GM21619 (cell line): ENCODE measurements around the gene CCDC192.

Experiments used
- ATAC-seq: cut with Tn5 transposase; IDR thresholded peaks from one replicate; pipeline ENCODE4 v1.9.1; 2021; ENCODE audit not compliant: unreplicated experiment

CCDC192 gene

DNA sequence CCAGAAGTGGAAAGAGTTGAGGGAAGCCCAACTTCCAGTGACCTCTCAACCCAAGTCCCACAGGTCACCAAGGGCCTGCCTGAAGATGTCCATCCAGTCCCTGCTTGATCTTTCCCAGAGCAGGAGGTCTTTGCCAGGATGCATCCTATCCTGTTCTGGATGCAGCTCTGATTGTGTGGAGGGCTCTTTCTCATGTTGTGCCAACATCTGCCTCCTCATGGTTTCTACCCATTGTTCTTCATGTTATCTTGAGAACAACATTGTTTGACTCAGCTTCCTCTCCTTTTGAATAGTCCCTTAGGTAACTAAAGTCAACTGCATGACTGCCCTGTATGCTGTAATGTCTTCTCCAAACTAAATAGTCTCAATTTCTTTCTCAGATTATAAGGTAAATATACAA lies 169.3 kb downstream of the CCDC192 start:
- ATAC-seq = no peak

GRCh38 chr5:127875235-127876021 lies 172.2 kb downstream of the CCDC192 start:
- peak; percentile 82 for ATAC-seq

- ATAC-seq = no peak
These were observed 173.2 kb downstream of the CCDC192 start for GRCh38 chr5:127876384-127876783.

GRCh38 chr5:127878174-127878750 lies 175.1 kb downstream of the CCDC192 start:
- ATAC-seq = no peak

DNA sequence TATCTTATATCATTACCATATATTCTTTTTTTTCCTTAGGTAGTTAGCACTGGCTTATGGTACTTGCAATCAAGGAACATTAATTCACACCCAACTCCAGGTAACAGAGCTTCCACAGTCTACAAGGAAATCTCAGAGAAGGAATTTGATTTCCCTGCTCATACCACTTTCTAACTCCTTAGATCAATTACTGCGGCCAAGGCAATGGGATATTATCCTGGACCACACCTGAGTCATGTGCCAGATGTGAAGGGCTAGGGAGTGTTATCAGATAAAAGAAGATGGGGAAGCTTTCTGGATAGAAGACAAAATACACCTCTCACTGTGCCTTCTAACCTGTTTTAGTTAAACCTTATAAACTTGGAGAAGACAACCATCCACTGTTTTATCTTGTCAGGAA lies 181.2 kb downstream of the CCDC192 start:
- ATAC-seq = no peak

DNA sequence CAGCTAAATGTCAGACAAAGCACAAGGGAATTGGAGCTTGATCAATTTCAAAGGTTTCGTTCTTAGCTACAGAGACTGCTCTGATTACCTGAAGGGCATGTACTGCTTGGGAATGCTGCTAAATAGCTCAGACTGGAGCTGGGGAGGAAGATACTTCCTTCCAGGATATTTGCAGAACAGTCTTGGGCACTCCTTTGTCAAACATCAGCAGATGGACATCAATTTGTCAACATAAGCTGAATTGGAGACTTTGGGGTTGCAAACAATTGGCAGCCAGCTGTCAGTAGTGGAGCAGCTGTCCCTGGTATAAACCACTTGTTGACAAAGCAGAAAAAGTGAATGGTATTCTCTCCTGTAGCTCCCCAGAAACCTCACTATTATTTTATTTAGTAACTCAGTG lies 182.0 kb downstream of the CCDC192 start:
- ATAC-seq = no peak

- no peak for ATAC-seq
These were observed 182.9 kb downstream of the CCDC192 start for GRCh38 chr5:127886081-127886480.

DNA sequence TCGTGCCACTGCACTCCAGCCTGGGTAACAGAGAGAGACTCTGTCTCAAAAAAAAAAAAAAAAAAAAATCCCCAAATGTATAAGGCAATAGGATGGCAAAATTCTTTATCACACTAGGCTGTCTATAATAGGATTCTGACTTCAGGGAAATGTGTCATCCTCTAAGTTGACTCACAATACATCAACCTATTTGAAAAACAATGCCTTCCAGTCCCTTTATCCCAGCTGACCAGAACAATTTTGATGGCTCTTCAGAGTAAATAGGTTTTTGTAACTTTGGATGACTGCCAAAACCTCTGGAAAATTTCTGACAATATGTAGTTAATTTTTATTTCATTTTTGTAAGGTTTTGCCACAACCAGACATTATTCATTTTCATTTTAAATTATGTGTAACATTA lies 184.1 kb downstream of the CCDC192 start:
- no peak for ATAC-seq

GRCh38 chr5:127891942-127892341 lies 188.8 kb downstream of the CCDC192 start:
- ATAC-seq = no peak

- ATAC-seq = no peak
These were observed 189.4 kb downstream of the CCDC192 start for GRCh38 chr5:127892467-127893207.

DNA sequence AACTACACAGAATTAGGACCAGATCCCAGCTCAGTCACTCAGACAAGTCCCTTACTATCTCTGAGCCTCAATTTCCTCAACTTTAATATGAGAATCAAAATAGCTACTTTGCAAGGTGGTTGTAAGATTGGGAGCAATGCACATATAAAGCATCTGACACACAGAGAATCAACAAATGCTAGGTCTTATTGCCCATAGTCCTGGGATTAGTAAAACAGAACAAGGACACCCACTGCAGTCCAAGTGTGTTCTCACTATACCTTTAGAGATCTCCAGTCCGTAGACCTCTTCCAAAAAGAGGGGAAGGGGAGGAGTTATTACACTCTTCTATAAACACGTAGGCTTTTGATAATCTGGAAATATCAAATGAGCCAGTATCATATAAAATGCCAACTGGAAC lies 190.0 kb downstream of the CCDC192 start:
- ATAC-seq = no peak

DNA sequence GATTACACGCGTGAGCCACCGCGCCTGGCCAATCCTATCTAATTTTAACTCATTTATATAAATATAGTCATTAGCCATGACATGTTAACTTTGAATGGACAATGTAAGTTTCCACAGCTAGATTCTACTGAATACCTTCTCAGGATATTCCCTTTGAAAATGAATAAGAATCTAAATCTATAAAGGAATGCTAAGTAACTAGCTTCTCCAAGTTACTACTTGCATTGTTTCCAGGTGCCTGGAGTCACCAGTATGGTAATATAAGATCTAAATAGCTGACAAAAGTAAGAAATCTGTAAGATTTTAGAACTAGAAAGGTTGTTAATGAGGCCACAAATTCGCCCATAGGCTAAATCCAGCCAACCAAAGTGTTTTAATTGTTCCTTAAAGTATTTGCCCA lies 191.3 kb downstream of the CCDC192 start:
- no peak for ATAC-seq

DNA sequence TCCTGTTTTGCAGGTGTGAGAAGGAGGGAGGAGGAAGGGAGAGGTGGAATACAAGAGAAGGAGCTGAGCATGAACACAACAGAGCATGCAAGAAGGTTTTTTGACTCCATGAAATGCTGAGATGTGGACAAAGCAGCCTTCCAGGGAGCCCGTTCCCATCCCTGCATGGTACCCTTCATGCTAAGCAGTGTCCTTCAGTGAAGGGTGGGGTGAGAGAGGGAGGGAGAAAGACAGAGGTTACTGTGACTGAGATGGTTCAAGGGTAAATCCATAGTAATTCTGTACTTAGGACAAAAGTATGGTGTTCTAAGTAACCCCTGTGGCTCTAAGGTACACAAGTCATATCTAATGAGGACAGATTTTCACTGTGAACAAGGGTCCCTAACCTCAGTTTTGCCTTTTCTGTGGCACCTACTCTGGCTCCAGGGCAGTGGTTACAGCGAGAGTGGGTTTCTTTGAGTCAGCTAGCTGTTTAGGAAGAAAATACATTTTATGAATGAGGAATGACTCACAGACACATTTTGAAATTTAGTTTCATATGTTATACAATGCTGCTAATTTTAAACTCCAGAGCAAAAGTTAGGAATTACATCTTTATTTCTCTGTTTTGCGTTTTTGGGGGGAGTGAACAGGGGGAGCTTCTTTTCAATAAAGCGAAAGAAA lies 195.5 kb downstream of the CCDC192 start:
- no peak for ATAC-seq

DNA sequence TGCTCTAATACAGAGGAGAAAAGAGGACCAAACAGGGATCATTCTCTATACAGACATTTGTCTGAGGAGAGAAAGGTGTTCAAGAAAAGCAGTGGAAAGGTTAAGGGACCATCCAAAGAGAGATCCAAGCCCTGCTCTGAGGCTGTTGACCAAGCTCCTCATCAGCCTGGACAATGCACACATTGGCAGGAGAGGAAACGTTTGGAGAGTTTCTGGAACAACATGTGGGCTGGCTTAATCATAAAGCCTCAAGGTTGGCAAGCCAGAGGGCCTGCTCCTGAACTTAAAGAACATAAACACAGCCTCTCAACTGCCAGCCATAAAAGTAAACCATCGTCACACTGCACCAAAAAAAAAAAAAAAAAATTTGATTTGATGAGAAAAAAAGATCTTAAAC lies 196.0 kb downstream of the CCDC192 start:
- no peak for ATAC-seq

DNA sequence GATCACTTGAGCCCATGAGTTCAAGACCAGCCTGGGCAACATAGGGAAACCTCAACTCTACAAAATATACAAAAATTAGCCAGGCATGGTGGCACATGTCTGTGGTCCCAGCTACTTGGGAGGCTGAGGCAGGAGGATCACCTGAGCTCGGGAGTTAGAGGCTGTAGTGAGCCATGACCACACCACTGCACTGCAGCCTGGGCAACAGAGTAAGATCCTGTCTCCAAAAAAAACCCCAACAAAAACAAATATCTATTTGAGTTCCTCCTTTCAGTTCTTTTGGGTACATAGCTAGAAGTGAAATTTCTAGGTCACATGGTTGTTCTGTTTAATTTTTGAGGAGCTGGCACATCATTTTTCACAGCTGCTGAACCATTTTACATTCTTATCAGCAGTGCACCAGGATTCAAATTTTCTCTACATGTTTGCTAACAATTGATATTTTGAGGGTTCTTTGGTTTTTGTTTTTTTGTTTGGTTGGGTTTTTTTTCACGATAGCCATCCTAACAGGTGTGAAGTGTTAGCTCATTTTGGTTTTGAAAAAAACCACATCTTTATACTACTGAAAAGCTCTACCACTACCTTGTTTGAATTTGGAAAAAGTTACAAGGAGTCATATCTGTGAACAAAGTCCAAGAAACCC lies 203.5 kb downstream of the CCDC192 start:
- ATAC-seq = peak; percentile 41

- no peak for ATAC-seq
These were observed 204.7 kb downstream of the CCDC192 start for GRCh38 chr5:127907907-127908306.

DNA sequence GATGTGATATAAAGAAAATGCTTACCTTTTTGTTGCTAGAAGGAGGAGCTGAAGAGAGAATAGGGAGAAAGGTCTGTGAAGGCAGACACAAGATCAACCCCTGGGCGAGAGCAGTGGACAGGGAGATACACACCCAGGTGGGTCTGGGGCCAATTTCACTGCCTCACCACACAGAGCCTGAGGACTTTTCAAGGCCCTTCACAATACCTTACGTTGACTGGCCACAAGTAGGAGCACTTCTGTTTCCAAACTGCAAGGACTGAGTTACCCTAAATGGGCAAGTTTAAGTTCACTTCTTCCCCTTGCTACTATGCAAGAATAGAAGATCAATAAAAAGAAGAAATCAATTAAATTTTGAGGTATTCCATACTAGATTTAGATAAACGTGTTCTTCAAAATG lies 205.9 kb downstream of the CCDC192 start:
- peak; percentile 70 for ATAC-seq

DNA sequence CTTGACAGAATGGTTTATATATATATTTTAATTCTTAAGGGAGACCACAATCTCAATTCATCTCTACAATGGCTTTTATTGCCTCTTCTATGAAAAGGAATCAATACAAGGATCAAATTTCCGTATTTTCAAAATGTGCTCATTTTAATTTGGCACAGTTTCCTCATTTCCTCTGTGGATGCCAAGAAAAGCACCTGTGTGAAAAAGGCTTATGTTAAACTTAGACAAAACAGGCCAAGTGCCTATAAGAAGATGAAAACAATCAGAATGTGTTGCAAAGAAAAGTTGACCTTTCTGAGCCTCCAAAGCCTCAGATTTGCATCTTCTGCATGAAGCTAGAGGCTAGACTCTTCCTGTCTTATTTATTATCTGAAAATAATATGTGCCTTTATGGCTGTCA lies 206.6 kb downstream of the CCDC192 start:
- no peak for ATAC-seq

DNA sequence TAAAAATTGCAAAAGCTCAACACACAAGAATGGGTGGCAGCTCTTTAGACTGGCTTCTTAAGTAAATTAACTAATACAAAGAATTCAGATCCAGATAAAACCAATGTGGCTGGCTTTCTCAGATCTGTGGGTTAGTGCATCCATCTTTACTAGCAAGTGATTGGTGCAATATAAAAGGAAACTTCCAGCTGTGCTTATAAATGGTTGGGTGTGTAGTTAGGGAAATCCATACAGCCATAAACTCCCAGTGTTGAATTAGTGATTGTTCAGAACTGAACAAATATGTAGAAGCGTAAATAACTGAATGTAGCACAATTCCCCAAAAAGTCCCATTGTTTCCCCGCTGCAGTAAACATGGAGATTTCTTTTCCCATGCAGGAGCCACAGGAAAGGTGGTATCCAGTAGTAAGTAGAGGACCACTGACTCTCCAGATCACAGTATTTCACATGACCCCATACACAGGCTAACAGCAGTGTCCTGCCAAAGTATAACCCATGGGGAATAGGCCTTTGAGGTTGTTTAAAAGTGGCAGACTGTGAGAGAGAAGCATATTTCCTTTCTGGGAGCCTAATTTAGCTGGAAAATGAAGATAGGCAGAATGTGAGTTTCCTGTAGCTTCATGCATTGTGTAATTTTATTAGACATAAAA lies 207.2 kb downstream of the CCDC192 start:
- no peak for ATAC-seq

DNA sequence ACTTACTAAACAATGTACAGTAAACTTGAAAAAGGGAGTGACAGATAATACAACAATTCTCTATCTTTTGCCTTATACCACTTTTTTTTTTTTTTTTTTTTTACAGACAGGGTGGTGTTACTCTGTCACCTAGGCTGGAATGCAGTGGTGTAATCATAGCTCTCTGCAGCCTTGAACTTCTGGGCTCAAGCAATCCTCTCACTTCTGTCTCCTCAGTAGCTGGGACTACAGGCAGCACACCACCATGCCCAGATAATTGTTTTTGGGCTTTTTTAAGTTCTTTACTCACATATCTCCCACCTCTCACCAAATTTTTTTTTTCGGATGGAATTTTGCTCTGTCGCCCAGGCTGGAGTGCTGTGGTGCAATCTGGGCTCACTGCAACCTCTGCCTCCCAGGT lies 208.4 kb downstream of the CCDC192 start:
- no peak for ATAC-seq

GRCh38 chr5:127912411-127912810 lies 209.2 kb downstream of the CCDC192 start:
- ATAC-seq = no peak
